ENCODE measurements around the gene BRINP1.

BRINP1 gene, protein sequence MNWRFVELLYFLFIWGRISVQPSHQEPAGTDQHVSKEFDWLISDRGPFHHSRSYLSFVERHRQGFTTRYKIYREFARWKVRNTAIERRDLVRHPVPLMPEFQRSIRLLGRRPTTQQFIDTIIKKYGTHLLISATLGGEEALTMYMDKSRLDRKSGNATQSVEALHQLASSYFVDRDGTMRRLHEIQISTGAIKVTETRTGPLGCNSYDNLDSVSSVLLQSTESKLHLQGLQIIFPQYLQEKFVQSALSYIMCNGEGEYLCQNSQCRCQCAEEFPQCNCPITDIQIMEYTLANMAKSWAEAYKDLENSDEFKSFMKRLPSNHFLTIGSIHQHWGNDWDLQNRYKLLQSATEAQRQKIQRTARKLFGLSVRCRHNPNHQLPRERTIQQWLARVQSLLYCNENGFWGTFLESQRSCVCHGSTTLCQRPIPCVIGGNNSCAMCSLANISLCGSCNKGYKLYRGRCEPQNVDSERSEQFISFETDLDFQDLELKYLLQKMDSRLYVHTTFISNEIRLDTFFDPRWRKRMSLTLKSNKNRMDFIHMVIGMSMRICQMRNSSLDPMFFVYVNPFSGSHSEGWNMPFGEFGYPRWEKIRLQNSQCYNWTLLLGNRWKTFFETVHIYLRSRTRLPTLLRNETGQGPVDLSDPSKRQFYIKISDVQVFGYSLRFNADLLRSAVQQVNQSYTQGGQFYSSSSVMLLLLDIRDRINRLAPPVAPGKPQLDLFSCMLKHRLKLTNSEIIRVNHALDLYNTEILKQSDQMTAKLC

DNA sequence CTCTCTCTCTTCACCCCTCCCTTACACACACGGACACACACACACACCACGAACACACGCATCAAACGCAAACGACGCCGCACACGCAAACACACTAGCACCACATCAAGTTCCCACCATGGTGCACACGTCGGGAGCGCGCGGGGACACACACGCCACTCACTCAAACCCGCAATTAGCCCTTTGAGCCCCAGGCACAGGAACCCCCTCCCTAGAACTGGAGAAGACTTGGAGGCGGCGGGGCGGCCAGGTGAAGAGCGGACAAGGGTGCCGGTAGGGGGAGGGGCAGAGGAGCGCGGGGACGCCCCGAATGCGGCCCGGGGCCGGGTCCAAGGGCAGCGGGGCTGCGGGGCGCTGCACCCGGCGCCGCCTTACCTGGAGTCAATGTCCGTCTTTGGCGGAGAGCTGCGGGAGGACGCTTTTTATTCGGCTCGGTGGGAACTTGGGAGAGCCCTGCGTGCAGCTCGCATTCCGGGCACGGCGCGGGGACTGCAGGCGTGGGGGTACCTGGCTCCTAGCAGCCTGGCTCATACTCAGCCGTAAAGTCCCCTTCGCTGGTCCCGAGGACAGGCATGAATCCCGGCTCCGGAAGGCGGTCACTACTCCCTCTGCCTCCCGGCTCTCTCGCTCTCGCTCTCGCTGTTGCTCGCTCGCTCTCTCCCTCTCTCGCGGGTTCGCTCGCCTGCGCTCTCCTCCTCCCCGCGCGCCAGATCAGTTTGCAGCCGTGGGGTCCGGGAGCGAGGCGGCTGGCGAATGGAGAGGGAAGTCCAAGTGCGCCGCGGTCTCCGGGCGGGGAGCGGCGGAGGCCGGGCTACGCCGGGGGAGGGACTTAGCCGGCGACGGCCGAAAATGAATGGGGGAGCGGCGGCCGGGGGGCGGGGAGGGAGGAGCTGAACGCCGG lies at the start of gene BRINP1:
Gene BRINP1 (minus strand): TSS at position 755 of the 901 bp plus-strand sequence. CDS start 56,080 bp downstream, outside the sequence.
- DNase-seq = no peak

DNA sequence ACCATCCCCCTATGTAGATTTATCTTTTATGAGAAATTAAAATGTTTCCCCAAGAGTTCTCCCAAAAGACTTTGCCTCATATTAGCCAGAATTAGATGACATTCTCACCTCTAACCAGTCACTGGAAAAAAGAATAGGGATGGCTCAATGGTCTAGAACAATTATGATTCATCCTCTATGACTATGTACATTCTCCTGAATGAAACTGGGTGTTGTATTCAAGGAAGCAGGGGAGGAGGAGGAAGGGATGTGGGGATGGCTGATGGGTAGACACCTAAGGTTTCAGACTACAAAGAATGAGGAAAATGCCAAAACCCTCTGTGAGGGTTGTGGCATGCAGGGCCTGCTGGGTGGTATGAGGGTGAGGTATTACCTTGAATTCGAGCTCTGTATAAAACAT lies 49.5 kb upstream of the BRINP1 start:
- no peak for DNase-seq

DNA sequence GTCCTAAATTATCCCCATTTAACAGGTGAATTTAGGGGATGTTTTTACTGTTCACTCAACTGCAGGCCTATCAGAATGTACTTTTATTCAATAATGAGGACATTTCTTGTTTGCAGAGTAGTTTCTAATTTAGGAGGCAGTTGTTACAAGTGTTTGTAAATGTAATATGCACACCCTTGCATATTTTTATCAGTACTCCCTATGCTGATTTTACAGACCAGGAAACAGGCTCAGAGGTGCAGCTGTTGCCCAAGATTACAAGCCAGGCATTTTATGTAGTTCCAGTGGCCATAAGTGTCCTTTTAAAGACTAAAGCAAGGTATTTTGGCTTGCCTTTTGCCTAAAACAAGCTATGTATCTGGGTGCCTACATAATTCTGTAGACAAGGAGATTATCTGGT lies 47.6 kb upstream of the BRINP1 start:
- DNase-seq = no peak

DNA sequence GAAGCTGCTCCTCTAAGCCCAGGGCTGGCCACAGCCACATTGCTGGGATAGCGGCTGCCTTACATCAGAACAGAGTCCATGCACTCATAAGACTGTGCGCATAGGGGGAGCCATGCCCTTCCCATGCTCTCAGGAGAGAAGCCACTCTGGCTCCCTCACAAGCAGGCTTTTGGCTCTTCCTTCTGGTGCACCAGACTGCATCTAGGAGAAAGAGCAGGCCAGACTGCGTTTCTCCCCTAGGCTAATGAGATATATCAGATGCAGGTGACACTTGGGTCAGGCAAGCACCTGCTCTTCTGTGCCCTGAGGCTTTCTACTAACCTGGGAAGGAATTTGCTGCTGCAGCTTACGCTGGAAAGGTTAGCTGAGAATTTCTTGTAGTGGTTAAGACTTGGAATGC lies 43.2 kb upstream of the BRINP1 start:
- DNase-seq = no peak

DNA sequence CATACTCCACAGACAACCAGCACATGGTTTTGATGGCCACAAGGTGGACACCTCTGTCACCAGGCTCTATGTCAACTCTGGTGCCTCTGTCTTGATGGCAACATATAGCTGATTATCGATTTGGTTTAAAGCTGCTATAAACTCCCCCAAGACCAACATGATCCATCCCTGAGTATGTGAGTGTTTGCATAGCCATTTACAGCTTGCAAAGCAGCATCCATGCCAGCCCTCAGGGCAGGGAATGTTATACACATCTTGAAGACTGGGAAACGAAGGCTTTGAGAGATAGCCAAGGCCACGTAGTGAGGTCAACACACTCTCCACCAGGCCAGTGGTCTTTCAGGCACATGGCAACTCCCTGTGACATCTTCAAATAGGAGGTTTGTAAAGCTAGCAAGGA lies 40.3 kb upstream of the BRINP1 start:
- DNase-seq = no peak

DNA sequence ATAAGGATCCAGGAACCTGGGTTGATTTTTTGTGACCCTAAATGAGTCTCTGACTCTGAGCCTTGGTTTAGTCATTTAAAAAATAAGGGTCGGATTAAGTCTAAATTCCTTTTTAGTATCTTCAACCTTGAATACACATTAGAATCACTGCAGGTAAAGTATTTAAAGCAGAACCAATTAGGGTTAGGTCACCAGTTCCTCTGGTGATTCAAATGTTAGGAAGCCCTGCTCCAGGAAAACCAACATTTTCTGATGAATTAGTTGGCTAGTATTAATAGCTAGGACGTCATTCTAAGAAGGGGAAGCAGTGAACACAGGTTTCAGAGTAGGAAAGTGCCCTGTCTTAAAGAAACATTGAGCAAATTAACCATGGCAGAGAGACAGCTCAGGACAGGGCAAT lies 31.4 kb upstream of the BRINP1 start:
- DNase-seq = no peak

DNA sequence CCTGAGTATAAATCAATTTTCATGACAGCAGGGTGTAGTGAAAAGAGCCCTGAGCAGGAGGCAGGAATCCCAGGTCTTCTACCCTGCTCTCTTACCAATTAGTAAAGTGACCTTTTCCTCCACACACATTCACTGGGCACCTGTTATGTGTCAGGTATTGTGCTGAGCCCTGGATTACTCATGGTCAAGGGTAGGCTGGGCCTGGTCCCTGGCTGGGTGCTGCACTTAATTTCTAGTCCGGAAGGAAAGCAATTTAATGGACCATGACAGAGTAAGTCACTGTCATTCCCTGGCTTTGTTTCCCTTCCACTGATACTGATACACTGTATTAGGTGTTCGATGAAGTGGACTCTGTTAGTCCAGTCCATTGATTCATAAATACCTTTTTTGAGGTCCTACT lies 29.1 kb upstream of the BRINP1 start:
- no peak for DNase-seq

DNA sequence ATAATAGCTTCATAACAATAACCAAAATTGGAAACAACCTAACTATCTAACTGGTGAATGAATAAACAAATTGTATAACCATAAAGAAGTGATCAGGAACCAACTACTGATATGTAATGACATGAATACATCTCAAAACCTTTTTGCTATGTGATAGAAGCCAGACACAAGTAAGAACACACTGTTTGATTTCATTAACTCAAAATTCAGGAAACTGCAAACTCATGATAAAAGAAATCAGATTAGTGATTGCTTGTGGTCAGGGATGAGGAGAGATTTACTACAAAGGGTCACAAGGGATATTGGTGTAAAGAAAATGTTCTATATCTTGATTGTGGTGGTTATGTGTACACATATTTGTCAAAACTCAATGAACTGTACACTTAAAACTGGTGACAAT lies 22.6 kb upstream of the BRINP1 start:
- no peak for DNase-seq

DNA sequence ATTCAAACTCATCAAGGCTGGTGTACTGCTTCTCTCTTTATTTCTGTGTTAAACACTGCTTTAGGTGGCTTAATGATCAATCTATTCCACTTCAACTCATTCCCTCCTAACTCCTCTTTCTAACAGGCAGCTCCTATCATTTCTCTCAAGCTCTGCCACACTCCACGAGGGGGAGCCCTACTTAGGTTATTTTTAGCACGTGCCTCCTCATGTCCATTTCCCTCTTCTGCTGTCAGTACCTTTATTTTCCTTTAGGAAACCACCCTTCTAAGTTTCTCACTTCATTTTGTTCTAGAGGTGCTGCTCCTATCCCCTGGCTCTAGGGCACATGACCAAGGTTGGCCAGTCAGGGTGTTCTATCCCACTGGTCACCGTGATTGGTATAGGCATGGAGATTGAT lies 6.7 kb upstream of the BRINP1 start:
- DNase-seq = no peak

DNA sequence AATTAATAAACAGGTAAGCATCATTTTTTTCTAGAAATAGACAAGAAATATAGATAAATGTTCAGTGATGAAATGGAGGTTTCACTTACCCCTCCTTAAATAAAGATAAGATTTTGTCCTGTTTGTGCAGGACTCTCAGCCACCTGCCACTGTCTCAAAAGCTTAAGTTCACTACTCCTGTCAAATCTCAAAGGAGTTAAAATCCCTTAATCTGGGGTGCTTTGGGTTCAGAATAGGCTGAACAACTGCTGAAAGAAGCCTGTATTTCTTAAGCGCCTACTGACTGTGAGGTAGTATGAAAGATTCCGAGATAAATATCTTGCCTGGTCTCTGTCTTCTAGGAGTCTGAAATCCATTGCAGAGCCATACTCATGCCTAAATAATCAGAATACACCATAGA lies 3.7 kb upstream of the BRINP1 start:
- DNase-seq = no peak

DNA sequence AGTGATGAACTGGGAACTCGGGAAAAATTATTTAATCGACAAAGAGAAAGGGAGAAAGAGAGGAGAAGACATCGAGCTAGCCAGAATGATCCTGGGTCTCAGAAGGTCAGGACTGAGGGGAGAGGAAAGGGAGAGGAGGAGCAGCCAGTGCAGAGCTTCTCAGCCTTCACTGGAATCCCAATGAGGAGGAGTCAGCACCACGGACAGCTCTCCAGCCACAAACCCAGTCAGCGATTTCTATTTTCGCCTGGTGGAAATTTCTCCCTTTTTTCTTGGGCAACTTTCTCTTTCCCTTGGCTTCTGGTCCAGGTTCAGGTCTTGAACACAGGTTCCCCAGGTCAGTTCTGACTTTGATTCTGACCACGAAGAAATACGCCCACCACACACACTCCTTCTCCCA lies 1.6 kb upstream of the BRINP1 start:
- no peak for DNase-seq

DNA sequence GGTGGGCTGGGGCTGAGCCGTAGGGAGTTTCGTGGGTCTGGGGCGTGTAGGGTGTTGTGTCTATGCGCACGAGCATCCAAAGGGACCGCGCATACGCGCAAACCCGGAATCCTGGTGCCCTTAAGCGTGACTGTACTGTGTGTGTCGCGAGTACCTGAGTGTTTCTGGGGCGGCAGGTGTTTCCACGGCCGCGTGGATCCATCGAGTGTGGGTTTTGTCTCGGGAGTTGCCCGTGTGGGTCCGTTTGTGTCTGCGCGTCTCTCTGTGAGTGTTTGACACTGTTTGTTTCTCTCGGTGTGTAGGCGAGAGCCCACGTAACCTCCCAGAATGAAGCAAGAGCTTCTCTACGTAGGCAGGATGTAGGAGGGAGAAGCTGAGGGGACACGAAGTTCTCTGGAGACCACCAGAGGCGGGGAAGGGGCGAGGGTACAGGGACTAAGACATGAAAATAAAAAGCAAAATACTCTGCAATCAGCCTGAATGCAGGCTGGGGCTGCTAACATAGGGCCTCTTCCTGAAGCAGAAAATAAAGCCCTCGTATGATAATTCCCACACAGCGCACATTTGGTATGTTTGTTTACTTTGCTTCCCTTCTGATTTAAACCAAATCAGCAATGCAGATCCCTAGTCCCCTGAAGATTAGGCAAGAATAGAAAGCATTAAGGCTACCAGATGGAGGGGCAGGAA lies 588 bp upstream of the BRINP1 start:
- DNase-seq = no peak

DNA sequence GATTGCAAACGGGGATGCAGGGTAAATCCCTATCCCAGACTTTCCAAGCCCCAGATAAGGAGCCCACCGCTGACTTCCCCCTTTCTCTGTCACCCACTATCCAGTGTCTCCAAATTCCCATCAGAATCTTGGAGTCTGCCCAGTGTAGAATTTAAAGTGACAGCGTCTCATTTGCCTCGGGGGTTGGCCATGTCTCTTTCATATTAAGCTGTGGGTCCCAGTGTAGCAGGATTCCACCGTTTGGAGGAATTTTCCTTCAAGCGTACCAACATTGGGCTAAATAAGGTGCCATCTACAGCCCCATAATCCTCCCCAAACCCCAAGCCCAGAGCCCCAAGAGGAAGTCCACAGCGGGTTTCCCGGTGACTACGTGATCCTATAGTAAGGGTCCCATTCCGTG lies 1.1 kb downstream of the BRINP1 start:
- no peak for DNase-seq

DNA sequence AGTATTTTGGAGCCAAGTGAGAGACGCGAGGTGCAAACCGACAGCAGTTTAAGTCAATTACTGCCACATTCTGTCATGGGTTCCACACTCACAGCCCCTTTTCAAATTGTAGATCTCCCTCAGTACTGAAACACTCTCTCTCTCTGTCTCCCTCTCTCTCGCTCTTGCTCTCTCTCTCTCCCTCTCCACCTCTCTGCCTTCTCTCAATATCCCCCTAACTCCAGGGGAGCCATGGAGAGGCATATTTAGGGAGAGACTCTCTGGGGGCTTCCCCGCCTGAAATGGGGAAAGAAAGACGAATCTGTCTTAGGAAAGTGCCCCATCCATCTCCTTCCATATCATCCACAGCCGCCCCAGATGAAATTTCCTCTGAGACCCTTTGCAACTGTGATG lies 1.6 kb downstream of the BRINP1 start:
- DNase-seq = no peak

DNA sequence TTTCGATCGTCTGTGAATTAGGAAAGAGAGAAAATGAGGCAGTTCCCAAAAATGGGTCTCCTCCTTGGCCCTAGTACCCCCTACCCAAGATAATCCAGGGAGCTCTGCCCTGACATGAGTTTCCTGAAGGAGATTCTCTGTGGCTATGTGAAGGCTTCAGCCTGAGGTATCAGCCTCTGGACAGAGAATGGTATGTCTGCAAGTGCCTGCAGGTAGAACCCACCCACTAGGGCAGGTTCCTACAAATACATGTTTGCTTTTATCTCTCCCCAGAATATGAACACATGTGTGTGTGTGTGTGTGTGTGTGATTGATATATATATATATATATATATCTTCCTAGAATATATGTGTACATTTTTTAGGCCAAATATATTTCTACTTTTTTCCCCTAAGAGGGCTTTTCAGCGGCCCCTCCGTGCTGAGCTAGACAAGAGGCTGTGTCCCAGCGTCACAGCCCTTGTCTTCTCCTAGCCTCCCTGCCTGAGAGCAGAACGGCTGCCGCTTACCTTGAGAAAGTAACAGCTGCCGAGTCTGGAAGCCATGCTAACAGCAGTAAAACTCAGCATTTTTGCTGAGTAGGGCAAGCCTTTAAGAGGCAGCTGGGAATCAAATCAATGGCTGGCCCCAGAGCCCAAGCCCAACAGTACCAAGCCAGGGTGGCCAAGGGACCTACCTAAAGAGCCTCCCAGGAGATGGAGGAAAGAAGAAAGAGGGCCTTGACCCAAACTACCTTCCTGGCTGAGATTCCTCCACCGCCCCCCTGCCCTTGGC lies 2.1 kb downstream of the BRINP1 start:
- no peak for DNase-seq

DNA sequence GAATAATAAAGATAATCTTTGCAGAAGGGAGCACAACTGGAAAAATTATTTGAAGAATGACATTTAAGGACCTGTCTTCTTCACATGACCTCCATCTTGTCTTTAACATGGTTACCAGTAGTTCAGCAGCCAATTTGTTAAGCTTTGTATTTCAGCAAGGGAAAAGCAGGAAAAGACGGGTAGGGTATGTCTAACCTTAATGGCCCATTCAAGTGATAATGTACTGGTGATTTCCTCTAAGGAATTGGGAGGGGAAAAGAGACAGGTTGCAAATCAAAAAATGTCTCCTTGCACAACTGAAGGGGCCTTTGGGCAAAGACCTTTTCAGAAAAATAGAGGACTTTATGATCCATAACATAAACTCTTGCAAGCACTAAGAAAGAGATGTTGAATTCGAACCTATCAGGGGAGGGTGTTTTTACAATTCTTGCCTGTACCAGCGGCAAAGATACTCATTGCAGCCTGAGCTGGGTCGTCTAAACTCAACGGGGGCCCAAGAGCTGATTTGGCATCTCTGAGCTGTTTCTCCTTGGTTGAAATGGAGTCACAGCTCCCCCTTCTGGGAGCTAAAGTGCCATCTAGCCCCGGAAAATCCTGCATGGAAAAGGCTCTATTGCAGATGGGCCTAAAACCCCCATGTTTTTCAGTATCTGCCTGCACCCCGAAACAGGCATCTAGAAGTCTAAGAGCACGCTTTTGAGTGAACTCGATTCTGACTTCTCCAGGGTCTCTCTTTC lies 3.8 kb downstream of the BRINP1 start:
- DNase-seq = no peak

DNA sequence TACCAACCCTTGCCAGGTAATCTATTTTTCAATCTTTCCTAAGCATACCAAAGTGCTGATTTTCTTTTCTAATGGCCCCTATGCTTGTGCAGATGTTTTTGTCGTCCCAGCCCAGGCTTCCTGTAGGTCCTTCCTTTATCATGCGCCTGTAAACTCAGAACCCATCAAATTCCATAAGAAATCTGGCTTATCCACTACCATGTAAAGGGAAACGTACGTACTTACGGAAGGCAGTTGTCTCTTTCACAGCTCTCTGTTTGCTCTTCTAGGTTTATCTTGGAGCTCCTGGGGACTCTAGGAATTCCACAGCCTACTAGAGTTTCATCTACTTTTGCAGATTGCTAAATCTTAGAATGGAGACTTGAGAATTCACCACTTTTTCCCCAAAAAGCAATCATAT lies 9.0 kb downstream of the BRINP1 start:
- no peak for DNase-seq

DNA sequence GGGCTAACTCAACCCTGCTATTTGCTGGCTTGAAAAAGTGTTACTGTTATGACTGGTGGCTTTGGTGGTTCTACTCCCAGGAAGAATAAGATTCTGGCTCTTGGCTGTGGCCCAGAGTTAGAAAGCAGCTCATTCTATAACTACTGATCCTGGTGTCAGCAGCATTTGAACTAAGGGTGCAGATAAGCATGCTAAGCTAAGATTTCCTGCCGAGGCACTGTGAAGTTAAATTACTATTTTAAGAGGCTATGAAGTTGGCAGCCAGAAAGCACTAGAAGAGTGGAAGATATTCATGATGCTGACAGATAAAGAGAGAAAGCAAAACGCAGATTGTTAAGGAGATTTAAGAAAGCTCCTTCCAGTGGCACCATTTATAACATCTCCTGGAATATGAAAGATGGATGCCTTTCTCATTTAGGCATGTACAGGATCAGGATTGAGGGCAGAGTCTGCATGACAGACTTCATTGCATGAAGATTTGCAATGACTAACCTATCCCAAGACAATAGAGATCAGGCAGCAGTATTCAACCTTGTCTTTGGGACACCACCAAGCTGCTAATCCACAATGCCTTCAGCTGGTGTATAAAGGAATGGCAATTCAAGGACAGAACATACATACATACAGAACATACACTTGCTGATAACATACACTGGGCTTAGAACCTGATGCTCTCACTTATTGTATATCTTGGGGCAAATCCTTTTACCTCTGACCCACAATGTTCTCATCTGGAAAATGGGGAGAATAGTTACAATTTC lies 11.7 kb downstream of the BRINP1 start:
- no peak for DNase-seq

DNA sequence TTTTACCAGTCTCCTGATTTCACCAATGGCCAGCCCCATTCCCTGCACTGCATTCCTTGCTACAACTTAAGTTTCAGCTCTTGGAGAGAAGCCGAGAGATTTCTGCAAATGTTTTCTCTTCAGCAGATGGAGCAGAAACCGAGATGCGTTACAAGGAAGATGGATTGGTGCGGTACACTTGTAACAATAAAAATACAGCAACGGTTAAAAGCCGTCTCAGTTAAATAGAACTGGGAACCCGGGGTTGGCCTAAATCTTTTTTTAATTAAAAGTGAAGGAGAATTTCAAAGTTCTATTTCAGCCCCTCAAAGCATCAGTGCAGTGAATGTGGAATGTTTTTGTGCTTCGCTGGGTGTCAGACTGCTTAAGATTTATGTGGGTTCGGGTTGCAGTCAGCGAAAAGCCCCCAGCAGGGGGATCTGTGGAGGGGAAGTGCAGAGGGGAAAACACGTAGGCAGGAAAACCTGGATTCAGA lies 19.8 kb downstream of the BRINP1 start:
- DNase-seq = no peak

Data from NCI-H526 treated with DMSO at 0.1 percent for 48 hours (cell line).